Adipocyte (in vitro differentiated cells): ENCODE results near the gene GADL1.
A peak's percentile ranks its signal among the peaks of the same experiment; 100 is the strongest.

Source experiments
- DNase-seq: peaks from one replicate; pipeline ENCODE4 v3.0.0-alpha.2; 2015; ENCODE audit warnings: low read depth
- H3K27me3 ChIP-seq: replicated peaks from 2 replicates; pipeline ENCODE4 v1.7.0; 2013; ENCODE audit warnings: mild to moderate bottlenecking, low read length, moderate library complexity; ENCODE audit not compliant: control insufficient read depth, insufficient read depth
- H3K36me3 ChIP-seq: 2 replicates; pipeline ENCODE4 v1.7.0; 2013; ENCODE audit warnings: low read length, mild to moderate bottlenecking, moderate library complexity; ENCODE audit not compliant: control insufficient read depth, insufficient read depth, severe bottlenecking
- H3K4me1 ChIP-seq: 2 replicates; pipeline ENCODE4 v1.7.0; 2013; ENCODE audit warnings: mild to moderate bottlenecking, low read length, moderate library complexity; ENCODE audit not compliant: control insufficient read depth, insufficient read depth
- H3K4me3 ChIP-seq: 2 replicates; pipeline ENCODE4 v1.7.0; 2013; ENCODE audit warnings: mild to moderate bottlenecking, low read length, moderate library complexity
- H3K9ac ChIP-seq: 2 replicates; pipeline ENCODE4 v1.7.0; 2013; ENCODE audit warnings: mild to moderate bottlenecking, low read length, moderate library complexity
- H3K9me3 ChIP-seq: 2 replicates; pipeline ENCODE4 v1.7.0; 2013; ENCODE audit warnings: mild to moderate bottlenecking, low read length, moderate library complexity; ENCODE audit not compliant: control insufficient read depth

Gene GADL1

GRCh38 chr3:30702038-30702827 is 192.2 kb downstream of the GADL1 start:
- DNase-seq = no peak

GRCh38 chr3:30700702-30701321 is 193.6 kb downstream of the GADL1 start:
- Histone ChIP-seq H3K4me3 (no peak overlapping the region), H3K9ac (no peak overlapping the region), H3K36me3 (peaks cover 34% of the 10 kb centered on the region), H3K9me3 (no peaks in the 10 kb centered on the region), H3K27me3 (no peaks in the 10 kb centered on the region), H3K4me1 (peaks cover 7% of the 10 kb centered on the region)
- no peak for DNase-seq

More at GRCh38 chr3:30702038-30702827, 192.2 kb downstream of the GADL1 start:
- no peak overlapping the region for H3K4me3 ChIP-seq
- H3K36me3 ChIP-seq = peaks cover 25% of the 10 kb centered on the region
- H3K27me3 ChIP-seq = no peaks in the 10 kb centered on the region
- H3K4me1 ChIP-seq = no peaks in the 10 kb centered on the region
- H3K9ac ChIP-seq = no peak overlapping the region
- no peaks in the 10 kb centered on the region for H3K9me3 ChIP-seq

- Histone ChIP-seq H3K4me3 (no peak overlapping the region), H3K4me1 (peaks cover 7% of the 10 kb centered on the region), H3K36me3 (peaks cover 42% of the 10 kb centered on the region), H3K27me3 (no peaks in the 10 kb centered on the region), H3K9me3 (no peaks in the 10 kb centered on the region), H3K9ac (no peak overlapping the region)
- DNase-seq = no peak
These were observed 194.5 kb downstream of the GADL1 start for GRCh38 chr3:30699927-30700326.

- no peak overlapping the region for H3K9ac ChIP-seq
- no peak for DNase-seq
- peaks cover 12% of the 10 kb centered on the region for H3K4me1 ChIP-seq
- H3K9me3 ChIP-seq = no peaks in the 10 kb centered on the region
- peaks cover 55% of the 10 kb centered on the region for H3K36me3 ChIP-seq
- no peak overlapping the region for H3K4me3 ChIP-seq
- no peaks in the 10 kb centered on the region for H3K27me3 ChIP-seq
These were observed 195.9 kb downstream of the GADL1 start for GRCh38 chr3:30698549-30698948.

GRCh38 chr3:30696896-30697295 is 197.6 kb downstream of the GADL1 start:
- Histone ChIP-seq H3K27me3 (no peaks in the 10 kb centered on the region), H3K9me3 (no peaks in the 10 kb centered on the region), H3K4me1 (peaks cover 27% of the 10 kb centered on the region), H3K9ac (no peak overlapping the region), H3K4me3 (no peak overlapping the region), H3K36me3 (peaks cover 70% of the 10 kb centered on the region)
- no peak for DNase-seq

GRCh38 chr3:30696403-30696819 is 198.1 kb downstream of the GADL1 start:
- Histone ChIP-seq H3K9ac (no peak overlapping the region), H3K4me1 (peaks cover 29% of the 10 kb centered on the region), H3K9me3 (no peaks in the 10 kb centered on the region), H3K27me3 (no peaks in the 10 kb centered on the region), H3K4me3 (no peak overlapping the region), H3K36me3 (peaks cover 75% of the 10 kb centered on the region)
- DNase-seq = no peak

- Histone ChIP-seq H3K4me3 (no peak overlapping the region), H3K4me1 (peaks cover 33% of the 10 kb centered on the region), H3K27me3 (no peaks in the 10 kb centered on the region), H3K9me3 (no peaks in the 10 kb centered on the region), H3K9ac (no peak overlapping the region), H3K36me3 (peaks cover 84% of the 10 kb centered on the region)
- no peak for DNase-seq
These were observed 199.0 kb downstream of the GADL1 start for GRCh38 chr3:30695302-30696061.

GRCh38 chr3:30694668-30695067 is 199.8 kb downstream of the GADL1 start:
- Histone ChIP-seq H3K9me3 (no peaks in the 10 kb centered on the region), H3K4me3 (no peak overlapping the region), H3K27me3 (no peaks in the 10 kb centered on the region), H3K36me3 (peaks cover 86% of the 10 kb centered on the region), H3K4me1 (peaks cover 41% of the 10 kb centered on the region), H3K9ac (no peak overlapping the region)
- DNase-seq = no peak

- Histone ChIP-seq H3K36me3 (peaks cover 82% of the 10 kb centered on the region), H3K4me1 (peaks cover 46% of the 10 kb centered on the region), H3K9me3 (no peaks in the 10 kb centered on the region), H3K9ac (no peak overlapping the region), H3K4me3 (no peak overlapping the region), H3K27me3 (no peaks in the 10 kb centered on the region)
- peak; percentile 28 for DNase-seq
These were observed 200.3 kb downstream of the GADL1 start for GRCh38 chr3:30694148-30694547.

- Histone ChIP-seq H3K36me3 (peaks cover 83% of the 10 kb centered on the region), H3K9ac (peak overlapping the region; percentile 48), H3K4me1 (peaks cover 52% of the 10 kb centered on the region), H3K4me3 (no peak overlapping the region), H3K27me3 (no peaks in the 10 kb centered on the region), H3K9me3 (no peaks in the 10 kb centered on the region)
- peak; percentile 87 for DNase-seq
These were observed 200.9 kb downstream of the GADL1 start for GRCh38 chr3:30693470-30694120.
